AG09309 (cell line): ENCODE results near the gene EZH1.

Experiments used
- DNase-seq: peaks from one replicate; pipeline ENCODE4 v3.0.0-alpha.2; 2010; ENCODE audit warnings: low read depth
- H3K4me3 ChIP-seq: 2 replicates; pipeline ENCODE4 v1.5.1; 2011; ENCODE audit warnings: mild to moderate bottlenecking, low read depth, low read length, moderate library complexity; ENCODE audit not compliant: control insufficient read depth
- CTCF ChIP-seq: IDR thresholded peaks from 2 replicates; pipeline ENCODE4 v1.5.1; 2011; ENCODE audit warnings: mild to moderate bottlenecking, low read depth, low read length, inconsistent platforms; ENCODE audit not compliant: insufficient read depth, control insufficient read depth; ENCODE audit errors: missing control alignments

The EZH1 gene

GRCh38 chr17:42677012-42677857 is 67.6 kb downstream of the EZH1 start:
- peak overlapping the region; percentile 93 for H3K4me3 ChIP-seq
- no peak for TF ChIP-seq CTCF
- peak; percentile 97 for DNase-seq

GRCh38 chr17:42676424-42677011 is 68.3 kb downstream of the EZH1 start, which contains the start of gene PLEKHH3:
PLEKHH3 (minus strand) TSS chr17:42676994; CDS start chr17:42676563, 431 bp downstream.
- no peak for TF ChIP-seq CTCF
- DNase-seq = no peak
- peak within 1 kb of the TSS; percentile 93 for H3K4me3 ChIP-seq

- DNase-seq = no peak
- TF ChIP-seq CTCF = no peak
- H3K4me3 ChIP-seq = peak overlapping the region; percentile 93
Measured at GRCh38 chr17:42675965-42676423, 68.8 kb downstream of the EZH1 start.

GRCh38 chr17:42675348-42675964 is 69.4 kb downstream of the EZH1 start:
- no peak for TF ChIP-seq CTCF
- peak overlapping the region; percentile 93 for H3K4me3 ChIP-seq
- DNase-seq = no peak

- peak overlapping the region; percentile 93 for H3K4me3 ChIP-seq
- no peak for TF ChIP-seq CTCF
- DNase-seq = no peak
Measured at GRCh38 chr17:42674755-42675347, 70.0 kb downstream of the EZH1 start.
